Activated CD4-positive, alpha-beta T cell treated with anti-CD3 and anti-CD28 coated beads for 48 hours (primary cell): Measurements from ENCODE around the gene MGAT5.

Experiments used
- DNase-seq: peaks from one replicate; pipeline ENCODE4 v3.0.0-alpha.2; 2020

Gene MGAT5, protein sequence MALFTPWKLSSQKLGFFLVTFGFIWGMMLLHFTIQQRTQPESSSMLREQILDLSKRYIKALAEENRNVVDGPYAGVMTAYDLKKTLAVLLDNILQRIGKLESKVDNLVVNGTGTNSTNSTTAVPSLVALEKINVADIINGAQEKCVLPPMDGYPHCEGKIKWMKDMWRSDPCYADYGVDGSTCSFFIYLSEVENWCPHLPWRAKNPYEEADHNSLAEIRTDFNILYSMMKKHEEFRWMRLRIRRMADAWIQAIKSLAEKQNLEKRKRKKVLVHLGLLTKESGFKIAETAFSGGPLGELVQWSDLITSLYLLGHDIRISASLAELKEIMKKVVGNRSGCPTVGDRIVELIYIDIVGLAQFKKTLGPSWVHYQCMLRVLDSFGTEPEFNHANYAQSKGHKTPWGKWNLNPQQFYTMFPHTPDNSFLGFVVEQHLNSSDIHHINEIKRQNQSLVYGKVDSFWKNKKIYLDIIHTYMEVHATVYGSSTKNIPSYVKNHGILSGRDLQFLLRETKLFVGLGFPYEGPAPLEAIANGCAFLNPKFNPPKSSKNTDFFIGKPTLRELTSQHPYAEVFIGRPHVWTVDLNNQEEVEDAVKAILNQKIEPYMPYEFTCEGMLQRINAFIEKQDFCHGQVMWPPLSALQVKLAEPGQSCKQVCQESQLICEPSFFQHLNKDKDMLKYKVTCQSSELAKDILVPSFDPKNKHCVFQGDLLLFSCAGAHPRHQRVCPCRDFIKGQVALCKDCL

DNA sequence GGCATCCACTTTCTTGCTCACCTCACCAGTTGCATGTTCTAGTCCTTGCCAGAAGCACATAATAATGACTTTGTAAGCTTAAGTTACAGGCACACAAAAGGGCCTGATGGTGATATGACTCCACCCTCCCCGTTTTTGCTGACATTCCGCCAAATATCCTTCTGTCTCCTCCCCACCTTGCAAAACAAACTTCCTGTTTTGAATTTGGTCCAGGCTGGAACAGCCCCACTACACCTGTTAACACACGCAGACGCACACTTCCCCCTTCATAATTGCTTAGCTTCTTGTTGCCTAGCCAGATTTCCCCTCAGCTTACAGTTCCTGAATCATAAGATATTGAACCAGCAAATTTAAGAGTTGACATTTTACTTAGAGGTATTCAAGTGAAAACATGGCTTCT lies at the start of gene MGAT5:
MGAT5 (plus strand) TSS at position 269 of the 400 bp plus-strand sequence. CDS start 332 bp downstream, outside the sequence.
- no peak for DNase-seq

DNA sequence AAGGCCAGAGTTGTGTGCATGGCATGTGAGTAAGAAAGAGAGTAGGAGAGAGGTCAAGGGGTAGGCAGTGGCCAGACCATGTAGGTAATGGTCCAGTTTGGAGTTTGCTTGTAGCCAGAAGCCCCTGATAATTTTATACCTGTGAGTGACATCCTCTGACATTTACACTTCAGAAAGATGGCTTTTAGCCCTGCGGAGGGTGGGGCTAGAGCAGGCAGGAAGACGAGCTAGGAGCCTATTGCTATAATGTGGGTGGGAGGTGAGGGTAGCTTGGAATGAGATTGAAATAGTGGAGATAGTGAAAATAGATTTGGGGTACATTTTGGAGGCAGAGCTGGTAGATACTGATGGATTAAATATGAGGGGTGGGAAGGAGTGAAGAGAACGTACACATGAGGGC lies 48.8 kb upstream of the MGAT5 start:
- no peak for DNase-seq

DNA sequence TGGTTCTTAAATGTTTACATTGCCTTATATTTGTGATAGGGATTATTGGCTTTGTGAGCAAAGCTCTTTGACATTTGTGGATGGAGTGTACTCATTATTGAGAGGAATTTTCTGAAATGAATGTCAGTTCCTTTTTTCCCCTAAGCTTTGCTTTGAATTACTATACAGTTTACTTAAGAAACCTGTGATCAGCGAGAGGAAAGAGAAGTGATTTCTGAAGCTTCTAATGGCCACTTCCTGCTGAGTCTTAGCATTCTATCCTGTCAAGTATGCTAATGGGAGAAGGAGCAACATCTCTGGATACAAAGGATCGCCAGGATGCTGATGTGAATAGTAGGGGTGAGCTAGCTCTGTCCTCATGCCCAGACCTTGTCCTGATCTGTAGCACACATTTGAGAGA lies 47.8 kb upstream of the MGAT5 start:
- no peak for DNase-seq

- DNase-seq, result peak; percentile 30
These were observed 47.3 kb upstream of the MGAT5 start for GRCh38 chr2:134206573-134206972.

DNA sequence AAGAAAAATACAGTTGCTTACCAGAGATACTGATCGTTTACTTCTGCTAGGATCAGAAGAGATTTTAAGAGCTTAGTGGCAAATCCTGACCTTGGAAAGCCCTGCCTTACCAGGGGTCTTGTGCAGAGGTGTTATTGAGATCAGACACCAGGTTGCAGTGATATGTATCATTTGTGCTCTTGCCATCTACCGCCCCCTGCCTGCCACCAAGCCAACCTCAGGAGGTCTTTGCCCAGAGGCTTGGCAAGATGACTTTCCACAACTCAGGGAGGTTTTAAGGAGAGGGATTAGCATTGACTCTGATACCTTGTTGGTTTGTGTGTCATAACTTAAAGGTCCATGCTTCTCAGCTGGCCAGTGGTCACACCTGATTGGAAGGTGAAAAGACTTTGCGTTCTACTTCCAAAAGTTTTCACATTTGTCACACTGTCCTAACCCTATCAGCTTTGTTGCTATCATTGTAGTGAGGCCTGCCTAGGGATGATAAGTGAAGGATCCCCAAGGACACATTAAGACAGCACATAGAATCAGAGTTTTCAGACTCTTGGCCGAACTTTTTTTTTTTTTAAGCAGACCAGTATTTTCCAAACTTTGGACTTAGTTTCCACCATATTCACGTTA lies 46.2 kb upstream of the MGAT5 start:
- peak; percentile 73 for DNase-seq

DNA sequence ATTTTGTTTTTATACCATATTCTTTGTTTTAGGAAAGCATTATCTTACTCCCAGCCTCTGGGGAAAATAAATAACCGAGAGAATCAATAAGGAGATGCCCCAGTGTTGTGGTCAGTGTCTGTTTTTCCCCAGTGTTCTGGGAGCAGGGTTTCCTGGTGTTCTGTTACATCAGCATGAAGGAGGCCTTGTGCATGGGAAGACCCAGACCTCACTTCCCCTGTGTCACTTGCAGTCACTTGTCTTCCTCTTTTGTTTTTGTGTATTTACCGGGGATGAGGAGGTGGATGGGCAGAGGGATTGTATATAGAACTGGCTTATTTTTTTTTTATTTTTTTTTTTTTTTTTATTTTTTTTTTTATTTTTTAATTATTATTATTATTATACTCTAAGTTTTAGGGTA lies 45.0 kb upstream of the MGAT5 start:
- DNase-seq, result no peak

DNA sequence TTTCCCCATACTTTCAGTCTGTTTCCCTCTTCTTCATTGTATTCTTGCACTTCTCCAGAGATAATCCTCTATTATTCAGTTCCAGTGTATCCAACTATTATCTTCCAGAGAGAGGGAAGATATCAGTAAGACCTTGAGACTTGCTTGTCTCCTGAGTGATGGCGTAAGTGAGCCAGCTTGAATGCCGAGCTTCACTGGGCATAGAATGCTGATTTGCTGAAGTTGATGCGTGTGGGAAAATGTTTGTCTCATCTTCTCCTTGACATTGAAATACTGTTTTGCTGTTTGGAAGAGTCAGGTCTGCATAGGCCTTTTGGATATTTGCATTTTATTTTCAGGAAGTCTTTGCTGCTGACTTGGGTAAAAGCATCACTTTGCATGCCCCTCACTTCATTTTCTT lies 41.1 kb upstream of the MGAT5 start:
- no peak for DNase-seq

- no peak for DNase-seq
These were observed 37.6 kb upstream of the MGAT5 start for GRCh38 chr2:134216152-134216829.

DNA sequence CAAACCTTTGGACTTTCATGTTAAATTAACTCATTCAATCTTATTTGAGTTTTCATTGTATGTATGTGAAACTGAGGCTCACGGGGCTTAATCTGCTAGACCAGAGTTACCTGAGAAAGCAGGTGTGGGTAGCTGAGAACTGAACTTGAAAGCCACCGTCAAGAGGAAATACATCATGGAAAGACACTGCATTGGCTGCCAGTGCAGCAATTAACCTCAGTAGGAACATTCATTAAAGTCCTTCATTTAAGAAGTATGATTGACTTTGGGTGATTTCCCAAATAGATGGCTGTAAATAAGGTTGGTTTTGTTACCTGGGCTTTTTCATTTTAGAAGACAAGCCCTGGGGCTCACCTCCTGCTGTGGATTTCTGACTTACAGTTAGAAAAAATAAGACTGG lies 36.5 kb upstream of the MGAT5 start:
- no peak for DNase-seq

DNA sequence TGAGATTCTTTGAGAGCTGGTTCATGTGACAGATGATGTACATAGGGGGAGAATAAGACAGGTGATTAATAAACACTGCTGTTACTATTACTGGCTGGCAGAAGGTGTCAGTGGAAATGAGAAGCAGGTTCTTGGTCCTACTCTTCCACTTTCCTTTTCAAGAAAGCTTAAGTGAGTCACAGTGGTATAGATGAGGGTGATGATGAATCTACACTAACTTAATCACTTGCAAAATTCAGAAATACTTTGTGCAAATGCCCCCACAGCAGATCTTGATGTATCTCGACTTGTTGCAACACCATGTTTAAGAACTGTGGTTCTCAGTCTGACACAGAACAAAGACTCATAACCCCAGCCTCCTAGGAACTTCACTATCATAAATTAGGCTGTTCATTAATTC lies 35.9 kb upstream of the MGAT5 start:
- DNase-seq, result peak; percentile 43

- DNase-seq, result no peak
These were observed 35.5 kb upstream of the MGAT5 start for GRCh38 chr2:134218414-134218813.

DNA sequence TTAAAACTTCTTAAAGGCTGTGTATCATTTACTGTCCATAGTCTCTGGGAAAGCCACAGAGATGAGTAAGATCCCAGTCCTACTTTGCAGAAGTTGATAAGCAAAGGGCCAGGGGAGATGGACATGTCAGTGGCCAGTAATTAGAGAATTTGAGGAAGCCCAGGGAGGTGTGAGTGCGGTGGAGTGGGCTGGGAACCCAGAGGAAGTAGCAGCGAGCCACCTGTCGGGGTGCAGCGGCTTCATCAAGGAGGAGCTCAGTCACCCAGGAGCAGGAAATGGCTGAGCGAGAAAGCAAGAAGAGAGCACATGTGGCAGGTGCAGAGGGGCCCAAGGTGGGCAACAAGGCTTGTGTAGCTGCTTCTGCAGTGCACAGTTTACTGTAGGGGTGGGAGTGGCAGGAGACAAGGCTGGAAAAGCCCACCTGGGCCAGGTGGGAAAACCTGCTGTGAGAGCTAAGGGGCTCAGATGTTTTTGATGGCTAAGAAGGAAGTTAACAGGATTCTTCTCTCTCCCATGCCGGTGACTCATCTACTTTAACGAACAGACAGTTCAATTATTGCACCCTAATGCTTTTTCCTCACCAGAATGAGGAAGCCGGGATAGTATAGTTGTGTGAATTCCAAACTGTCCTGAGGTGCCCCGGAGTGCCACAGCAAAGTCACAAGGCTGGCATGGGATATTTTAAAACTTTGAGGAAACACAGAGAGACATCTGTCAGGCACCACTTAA lies 34.8 kb upstream of the MGAT5 start:
- DNase-seq, result peak; percentile 45

GRCh38 chr2:134220344-134220974 lies 33.4 kb upstream of the MGAT5 start:
- no peak for DNase-seq

- DNase-seq, result no peak
These were observed 29.9 kb upstream of the MGAT5 start for GRCh38 chr2:134224005-134224404.

DNA sequence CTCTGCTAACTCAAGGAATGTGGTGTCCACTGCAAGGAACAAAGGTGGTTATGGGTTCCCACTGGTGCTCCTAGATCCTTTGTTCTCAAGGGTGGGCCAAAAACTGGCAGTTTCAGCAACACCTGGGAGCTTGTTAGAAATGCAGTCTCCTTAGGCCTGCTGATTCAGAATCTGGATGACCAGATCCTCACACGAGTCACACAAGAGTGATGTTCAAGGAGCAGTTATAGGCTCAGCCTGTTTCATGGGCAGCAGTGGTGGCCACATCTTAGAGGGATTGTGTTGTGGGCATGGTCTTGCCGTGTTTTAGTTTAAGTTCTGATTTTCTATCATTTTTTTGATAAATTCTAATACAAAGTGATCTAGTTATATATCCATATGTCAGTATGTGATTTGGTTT lies 28.7 kb upstream of the MGAT5 start:
- DNase-seq, result no peak

DNA sequence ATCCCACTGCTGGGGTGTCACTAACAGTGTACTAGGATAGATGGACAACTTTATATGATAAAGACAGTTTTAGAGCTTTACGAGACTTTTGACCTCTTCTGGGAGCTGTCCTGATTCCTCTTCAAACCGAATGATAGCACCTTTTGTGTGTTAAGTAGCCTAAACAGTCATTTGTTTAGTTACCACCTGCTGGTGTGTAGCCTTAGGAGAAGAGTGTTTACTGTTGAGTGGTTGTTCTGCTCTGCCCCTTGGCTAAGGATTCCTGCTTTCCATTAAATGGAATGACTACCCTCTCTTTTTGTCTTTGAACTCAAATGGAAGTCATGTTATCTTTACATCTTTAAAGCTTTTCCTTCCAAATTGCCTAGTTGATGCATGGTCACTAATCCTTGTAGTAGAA lies 28.0 kb upstream of the MGAT5 start:
- no peak for DNase-seq

DNA sequence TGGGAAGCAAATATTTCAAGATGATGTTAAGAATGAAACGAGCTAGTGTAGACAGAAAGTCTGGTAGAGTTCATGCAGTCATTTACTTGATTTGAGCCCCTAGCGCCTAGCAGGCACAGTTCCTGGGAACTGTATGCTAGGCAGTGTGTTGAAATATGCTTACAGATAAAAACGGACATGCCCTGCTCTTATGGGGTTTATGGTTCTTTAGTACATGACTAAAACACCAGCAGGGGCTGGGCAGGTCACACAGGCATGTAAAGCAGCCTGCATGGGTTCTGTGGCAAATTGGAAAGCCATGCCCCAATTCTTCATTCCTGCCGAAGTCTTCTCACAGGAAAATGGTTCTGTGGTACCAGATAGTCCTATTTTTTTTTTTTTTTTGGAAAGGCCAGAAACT lies 27.3 kb upstream of the MGAT5 start:
- no peak for DNase-seq

- DNase-seq, result no peak
These were observed 26.2 kb upstream of the MGAT5 start for GRCh38 chr2:134227666-134228065.

- no peak for DNase-seq
These were observed 25.4 kb upstream of the MGAT5 start for GRCh38 chr2:134228493-134228903.

DNA sequence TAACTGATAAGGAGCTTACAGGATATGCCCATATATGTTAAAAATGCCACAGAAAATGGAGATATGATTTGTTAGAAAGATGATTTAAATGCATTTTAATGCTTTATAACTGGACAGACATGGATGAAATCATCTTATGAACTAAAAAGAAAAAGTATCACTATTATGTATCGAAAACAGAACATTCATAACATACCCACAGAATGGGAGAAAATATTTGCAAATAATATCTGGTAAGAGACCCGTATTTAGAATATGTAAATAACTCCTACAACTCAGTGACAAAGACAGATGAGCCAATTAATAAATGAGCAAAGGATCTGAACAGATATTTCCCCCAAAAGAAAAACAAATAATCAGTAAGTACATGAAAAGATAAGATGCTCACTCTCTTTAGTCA lies 24.3 kb upstream of the MGAT5 start:
- DNase-seq, result no peak

DNA sequence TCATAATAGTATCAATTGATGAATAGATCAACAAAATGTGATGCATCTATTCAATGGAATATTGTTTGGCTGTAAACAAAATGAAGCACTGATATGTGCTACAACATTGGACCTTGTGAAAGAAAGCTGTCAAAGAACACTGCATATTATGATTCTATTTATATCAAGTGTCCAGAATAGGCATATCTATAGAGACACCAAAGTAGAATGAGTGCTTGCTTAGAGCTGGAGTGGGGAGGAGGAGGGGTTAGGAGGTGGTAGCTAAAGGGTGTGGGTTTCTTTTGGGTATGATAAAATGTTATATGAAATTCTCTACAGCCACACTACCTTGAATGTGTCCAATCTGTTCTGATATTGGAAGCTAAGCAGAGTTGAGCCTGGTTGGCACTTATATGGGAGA lies 23.0 kb upstream of the MGAT5 start:
- no peak for DNase-seq

DNA sequence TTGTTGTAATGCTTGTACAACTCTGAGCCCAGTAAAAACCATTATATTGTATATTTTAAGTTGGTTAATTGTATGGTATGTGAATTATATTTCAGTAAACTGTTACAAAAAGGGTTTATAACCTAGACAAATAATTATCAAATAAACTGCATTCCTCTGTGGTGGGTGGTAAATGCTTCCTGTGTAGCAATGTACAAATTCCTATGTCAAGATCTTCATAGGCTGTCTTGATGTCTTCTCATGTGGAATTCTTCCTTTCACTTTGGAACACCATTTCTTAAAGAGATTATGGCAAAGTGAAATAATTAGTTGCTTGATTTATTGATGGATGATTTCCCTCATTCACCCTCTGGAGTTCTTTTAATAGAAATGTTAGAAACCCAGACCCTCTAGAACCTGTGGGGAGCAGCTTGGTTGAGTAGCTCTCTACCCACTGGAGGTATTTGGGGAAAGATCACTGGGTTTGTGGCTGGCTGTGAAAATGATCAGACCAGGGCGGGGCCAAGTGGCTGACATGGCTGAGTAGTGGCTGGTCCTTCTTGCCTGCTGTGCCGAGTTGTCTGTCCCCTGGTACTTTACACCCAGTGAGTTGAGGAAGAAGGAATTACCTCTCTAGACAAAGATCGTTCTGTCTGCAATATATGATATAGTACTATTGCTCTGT lies 22.4 kb upstream of the MGAT5 start:
- DNase-seq, result no peak
